HEK293 (cell line): ENCODE results near the gene FOXE3.

Experiments
- CTCF ChIA-PET: fragments of 350-600 bp; formaldehyde crosslinking; extraction: SDS; loops from one replicate; lab custom pipeline; 2021; ENCODE audit warnings: antibody characterized with exemption; lab: Yijun Ruan, JAX
- POLR2A ChIA-PET: fragments of 300-600 bp; formaldehyde crosslinking; extraction: SDS; loops from one replicate; lab custom pipeline; 2020; ENCODE audit warnings: antibody characterized with exemption, inconsistent platforms; lab: Yijun Ruan, JAX
- H3K27ac ChIP-seq: fragments of 200-500 bp; sonication (Bioruptor generic); 2 replicates; pipeline ENCODE4 v1.5.1; 2014; ENCODE audit warnings: low read depth, low read length, control low read depth, inconsistent platforms; ENCODE audit errors: extremely low read depth
- H3K36me3 ChIP-seq, 2 experiments: fragments of 200-500 bp in 1 of 2; sonication (Bioruptor generic) in 1 of 2; 1 replicate in 1 of 2; 2 replicates in 1 of 2; pipeline ENCODE4 v1.5.1; 2014 to 2017; ENCODE audit warnings: inconsistent platforms in 2 of 2, low read length in 2 of 2; ENCODE audit not compliant: control insufficient read depth in 2 of 2, insufficient read depth in 1 of 2
- H3K4me1 ChIP-seq: fragments of 200-500 bp; sonication (Bioruptor generic); 2 replicates; pipeline ENCODE4 v1.5.1; 2014; ENCODE audit warnings: mild to moderate bottlenecking, low read length, inconsistent platforms; ENCODE audit not compliant: control insufficient read depth, insufficient read depth
- H3K4me3 ChIP-seq: 2 replicates; pipeline ENCODE4 v1.5.1; 2011; ENCODE audit warnings: low read depth, mild to moderate bottlenecking, control low read depth, low read length, moderate library complexity
- H3K9me3 ChIP-seq: fragments of 200-500 bp; sonication (Bioruptor generic); 2 replicates; pipeline ENCODE4 v1.5.1; 2014; ENCODE audit warnings: low read depth, low read length, inconsistent platforms; ENCODE audit not compliant: control insufficient read depth, insufficient read depth
- HOXA7 ChIP-seq: sonication (generic); formaldehyde crosslinking; IDR thresholded peaks from 2 replicates; pipeline ENCODE4 v1.8.1; 2022; ENCODE audit warnings: missing genetic modification reagents, borderline replicate concordance
- PRDM1 ChIP-seq: fragments of 450-650 bp; formaldehyde crosslinking; IDR thresholded peaks from 2 replicates; pipeline ENCODE4; 2016; ENCODE audit warnings: missing biosample characterization, missing genetic modification characterization
- REPIN1 ChIP-seq: fragments of 450-650 bp; formaldehyde crosslinking; IDR thresholded peaks from 2 replicates; pipeline ENCODE4 v1.5.1; 2017; ENCODE audit warnings: missing biosample characterization, missing genetic modification characterization, low read depth
- SCRT2 ChIP-seq: fragments of 450-650 bp; formaldehyde crosslinking; IDR thresholded peaks from 2 replicates; pipeline ENCODE4 v1.5.1; 2016; ENCODE audit warnings: missing biosample characterization, missing genetic modification characterization
- ZBTB44 ChIP-seq: fragments of 450-650 bp; IDR thresholded peaks from 2 replicates; pipeline ENCODE4 v1.5.1; 2018; ENCODE audit warnings: missing biosample characterization, mild to moderate bottlenecking, missing genetic modification characterization
- ZBTB8A ChIP-seq: fragments of 450-650 bp; formaldehyde crosslinking; IDR thresholded peaks from 2 replicates; pipeline ENCODE4 v1.5.1; 2016; ENCODE audit warnings: missing biosample characterization, missing genetic modification characterization
- ZFP69B ChIP-seq: fragments of 450-650 bp; formaldehyde crosslinking; IDR thresholded peaks from 2 replicates; pipeline ENCODE4 v1.5.1; 2016; ENCODE audit warnings: missing biosample characterization, missing genetic modification characterization
- ZNF10 ChIP-seq: fragments of 450-650 bp; formaldehyde crosslinking; IDR thresholded peaks from 2 replicates; pipeline ENCODE4 v1.5.1; 2017; ENCODE audit warnings: missing biosample characterization, missing genetic modification characterization
- ZNF133 ChIP-seq: fragments of 450-650 bp; formaldehyde crosslinking; IDR thresholded peaks from 2 replicates; pipeline ENCODE4 v1.5.1; 2016; ENCODE audit warnings: missing biosample characterization, missing genetic modification characterization
- ZNF2 ChIP-seq: fragments of 450-650 bp; formaldehyde crosslinking; IDR thresholded peaks from 2 replicates; pipeline ENCODE4 v1.5.1; 2016; ENCODE audit warnings: missing biosample characterization, missing genetic modification characterization
- ZNF404 ChIP-seq: fragments of 450-650 bp; formaldehyde crosslinking; IDR thresholded peaks from 2 replicates; pipeline ENCODE4 v1.5.1; 2017; ENCODE audit warnings: missing biosample characterization, missing genetic modification characterization
- ZNF544 ChIP-seq: fragments of 450-650 bp; formaldehyde crosslinking; IDR thresholded peaks from 2 replicates; pipeline ENCODE4 v1.5.0; 2017; ENCODE audit warnings: missing biosample characterization, missing genetic modification characterization
- ZNF549 ChIP-seq: fragments of 450-650 bp; IDR thresholded peaks from 2 replicates; pipeline ENCODE4 v1.5.1; 2018; ENCODE audit warnings: missing biosample characterization, missing genetic modification characterization, mild to moderate bottlenecking, inconsistent platforms, moderate library complexity
- ZNF555 ChIP-seq: fragments of 450-650 bp; formaldehyde crosslinking; conservative IDR thresholded peaks from 2 replicates; pipeline ENCODE4 v1.5.1; 2017; ENCODE audit warnings: missing biosample characterization, mild to moderate bottlenecking, missing genetic modification characterization, inconsistent platforms
- ZNF626 ChIP-seq: fragments of 450-650 bp; sonication (Bioruptor Pico); formaldehyde crosslinking; IDR thresholded peaks from 2 replicates; pipeline ENCODE4 v1.5.1; 2018; ENCODE audit warnings: missing biosample characterization, missing genetic modification characterization, inconsistent platforms
- ZNF629 ChIP-seq: fragments of 450-650 bp; formaldehyde crosslinking; IDR thresholded peaks from 2 replicates; pipeline ENCODE4 v1.5.1; 2017; ENCODE audit warnings: missing biosample characterization, missing genetic modification characterization
- ZSCAN4 ChIP-seq: fragments of 450-650 bp; formaldehyde crosslinking; IDR thresholded peaks from 2 replicates; pipeline ENCODE4 v1.5.1; 2017; ENCODE audit warnings: missing biosample characterization, missing genetic modification characterization
- TF ChIP-seq, protein P1 (sequence below): sonication (generic); formaldehyde crosslinking; IDR thresholded peaks from 2 replicates; pipeline ENCODE4 v1.8.1; 2022; ENCODE audit warnings: mild to moderate bottlenecking, moderate library complexity, missing genetic modification reagents

FOXE3 gene

DNA sequence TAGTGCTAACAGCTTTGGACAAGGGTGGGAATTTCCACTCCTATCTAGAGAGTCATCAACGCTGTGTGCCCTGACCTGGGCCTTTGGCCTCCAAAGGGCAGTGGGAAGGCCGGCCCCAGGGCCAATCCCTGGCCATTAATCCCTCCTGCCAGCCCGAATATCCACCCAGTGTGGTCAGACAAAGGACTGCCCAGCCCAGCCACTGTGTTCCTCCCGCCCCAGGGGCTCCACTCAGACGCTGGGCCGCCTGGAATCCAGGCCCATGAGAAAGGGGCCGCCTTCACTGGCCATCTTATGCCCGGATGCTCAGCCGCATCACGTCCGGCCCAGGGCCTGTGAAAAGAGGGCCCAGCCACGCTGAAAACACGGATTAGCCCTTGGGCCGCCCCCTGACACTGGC is 3.6 kb upstream of the FOXE3 start:
- no peaks in the 10 kb centered on the region for H3K36me3 ChIP-seq
- H3K27ac ChIP-seq, result no peak overlapping the region
- ChIA-PET CTCF (interaction anchor here (0.6 to 2.4 kb wide), 2 partner anchors 21 to 23 kb away, joined by 5 to 8 read pairs; no protein-coding TSS in a partner anchor), POLR2A (interaction anchor here (0.9 kb wide), 1 partner anchor 25 kb away, joined by 3 read pairs; the partner anchor contains the start of gene FOXD2)
- TF ChIP-seq ZBTB8A, result no peak
- no peak for TF ChIP-seq PRDM1
- TF ChIP-seq, all 188 proteins: peak for 0
- H3K9me3 ChIP-seq, result no peaks in the 10 kb centered on the region
- H3K4me3 ChIP-seq, result no peak overlapping the region
- no peaks in the 10 kb centered on the region for H3K4me1 ChIP-seq

DNA sequence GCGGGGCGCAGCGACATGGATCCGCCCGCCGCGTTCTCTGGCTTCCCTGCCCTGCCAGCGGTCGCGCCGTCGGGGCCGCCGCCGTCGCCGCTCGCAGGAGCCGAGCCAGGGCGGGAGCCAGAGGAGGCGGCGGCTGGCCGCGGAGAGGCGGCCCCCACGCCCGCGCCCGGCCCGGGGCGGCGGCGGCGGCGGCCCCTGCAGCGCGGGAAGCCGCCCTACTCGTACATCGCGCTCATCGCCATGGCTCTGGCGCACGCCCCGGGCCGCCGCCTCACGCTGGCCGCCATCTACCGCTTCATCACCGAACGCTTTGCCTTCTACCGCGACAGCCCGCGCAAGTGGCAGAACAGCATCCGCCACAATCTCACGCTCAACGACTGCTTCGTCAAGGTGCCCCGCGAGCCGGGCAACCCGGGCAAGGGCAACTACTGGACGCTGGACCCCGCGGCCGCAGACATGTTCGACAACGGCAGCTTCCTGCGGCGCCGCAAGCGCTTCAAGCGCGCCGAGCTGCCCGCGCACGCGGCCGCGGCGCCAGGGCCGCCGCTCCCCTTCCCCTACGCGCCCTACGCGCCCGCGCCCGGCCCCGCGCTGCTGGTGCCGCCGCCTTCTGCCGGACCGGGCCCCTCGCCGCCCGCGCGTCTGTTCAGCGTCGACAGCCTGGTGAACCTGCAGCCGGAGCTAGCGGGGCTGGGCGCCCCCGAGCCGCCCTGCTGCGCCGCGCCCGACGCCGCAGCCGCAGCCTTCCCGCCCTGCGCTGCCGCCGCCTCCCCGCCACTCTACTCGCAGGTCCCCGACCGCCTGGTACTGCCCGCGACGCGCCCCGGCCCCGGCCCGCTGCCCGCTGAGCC is 459 bp downstream of the FOXE3 start:
- Histone ChIP-seq H3K9me3 (no peaks in the 10 kb centered on the region), H3K4me3 (peak overlapping the region; percentile 10; the same call in 1 of the 2 replicates), H3K36me3 (no peaks in the 10 kb centered on the region), H3K4me1 (no peaks in the 10 kb centered on the region), H3K27ac (no peak overlapping the region)
- POLR2A ChIA-PET, result no interaction called here
- CTCF ChIA-PET, result interaction anchor here (0.6 to 13.6 kb wide), 3 partner anchors 8 to 285 kb away, joined by 3 to 151 read pairs (median 6); no protein-coding TSS in a partner anchor
- TF ChIP-seq HOXA7 (CRISPR knock-in tag) (no peak), SCRT2 (tag by site-specific recombination) (no peak), ZNF544 (tag by site-specific recombination) (no peak), ZNF133 (tag by site-specific recombination) (no peak), ZNF555 (tag by site-specific recombination) (no peak), ZNF2 (tag by site-specific recombination) (no peak), ZNF10 (tag by site-specific recombination) (no peak), ZFP69B (no peak), ZNF629 (tag by site-specific recombination) (no peak), ZBTB44 (no peak), ZNF549 (no peak), ZNF626 (tag by site-specific recombination) (no peak), REPIN1 (tag by site-specific recombination) (no peak), ZSCAN4 (tag by site-specific recombination) (no peak), ZNF404 (no peak)
- TF ChIP-seq, protein P1, sequence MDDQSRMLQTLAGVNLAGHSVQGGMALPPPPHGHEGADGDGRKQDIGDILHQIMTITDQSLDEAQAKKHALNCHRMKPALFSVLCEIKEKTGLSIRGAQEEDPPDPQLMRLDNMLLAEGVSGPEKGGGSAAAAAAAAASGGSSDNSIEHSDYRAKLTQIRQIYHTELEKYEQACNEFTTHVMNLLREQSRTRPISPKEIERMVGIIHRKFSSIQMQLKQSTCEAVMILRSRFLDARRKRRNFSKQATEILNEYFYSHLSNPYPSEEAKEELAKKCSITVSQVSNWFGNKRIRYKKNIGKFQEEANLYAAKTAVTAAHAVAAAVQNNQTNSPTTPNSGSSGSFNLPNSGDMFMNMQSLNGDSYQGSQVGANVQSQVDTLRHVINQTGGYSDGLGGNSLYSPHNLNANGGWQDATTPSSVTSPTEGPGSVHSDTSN (CRISPR knock-in tag), result no peak
